MM.1S (cell line): ENCODE measurements around the gene DENND4A.

Experiments used
- CTCF ChIP-seq: fragments of 300-600 bp; sonication (generic); IDR thresholded peaks from 2 replicates; pipeline ENCODE4 v1.5.1; 2016; ENCODE audit warnings: antibody characterized with exemption, low read length, mixed read lengths
- EZH2 ChIP-seq: fragments of 300-600 bp; sonication (generic); optimal IDR thresholded peaks from 2 replicates; pipeline ENCODE3; 2017; ENCODE audit warnings: low read depth, mild to moderate bottlenecking, antibody characterized with exemption, low read length, mixed read lengths
- EZH2phosphoT487 ChIP-seq: fragments of 300-600 bp; sonication (generic); IDR thresholded peaks from 2 replicates; pipeline ENCODE4 v1.6.1; 2018; ENCODE audit warnings: antibody characterized with exemption, low read length

GRCh38 chr15:65623103-65623502 is 169.0 kb downstream of the DENND4A start:
- TF ChIP-seq CTCF (no peak), EZH2phosphoT487 (no peak), EZH2 (no peak)
